ENCODE data around the gene DDX54.
"Not testable (repeated sequence)": the region's sequence is repeated elsewhere in the genome, so short reads cannot be mapped to it uniquely, and the experiment has no call there.

Gene DDX54

DNA sequence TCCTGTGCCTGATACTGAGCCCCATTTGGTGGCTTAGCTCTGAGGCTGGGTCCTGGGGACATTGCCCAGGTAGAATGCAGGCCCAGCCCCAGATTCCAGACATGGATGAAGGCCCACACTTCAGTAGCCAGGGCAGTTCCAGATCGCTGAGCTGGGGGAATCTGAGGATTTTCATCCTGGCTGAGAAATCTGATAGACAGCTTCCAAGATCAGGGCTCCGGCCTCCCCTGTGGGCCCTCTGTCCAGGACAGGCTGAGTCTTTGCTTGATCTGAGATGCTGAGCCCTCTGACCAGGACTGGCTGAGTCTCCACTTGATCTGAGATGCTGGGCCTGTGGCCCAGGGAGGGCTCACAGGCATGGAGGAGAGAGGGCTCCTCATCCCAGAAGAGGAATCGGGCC, 46.5 kb downstream of the DDX54 start:
- no peak for DNase-seq

DNA sequence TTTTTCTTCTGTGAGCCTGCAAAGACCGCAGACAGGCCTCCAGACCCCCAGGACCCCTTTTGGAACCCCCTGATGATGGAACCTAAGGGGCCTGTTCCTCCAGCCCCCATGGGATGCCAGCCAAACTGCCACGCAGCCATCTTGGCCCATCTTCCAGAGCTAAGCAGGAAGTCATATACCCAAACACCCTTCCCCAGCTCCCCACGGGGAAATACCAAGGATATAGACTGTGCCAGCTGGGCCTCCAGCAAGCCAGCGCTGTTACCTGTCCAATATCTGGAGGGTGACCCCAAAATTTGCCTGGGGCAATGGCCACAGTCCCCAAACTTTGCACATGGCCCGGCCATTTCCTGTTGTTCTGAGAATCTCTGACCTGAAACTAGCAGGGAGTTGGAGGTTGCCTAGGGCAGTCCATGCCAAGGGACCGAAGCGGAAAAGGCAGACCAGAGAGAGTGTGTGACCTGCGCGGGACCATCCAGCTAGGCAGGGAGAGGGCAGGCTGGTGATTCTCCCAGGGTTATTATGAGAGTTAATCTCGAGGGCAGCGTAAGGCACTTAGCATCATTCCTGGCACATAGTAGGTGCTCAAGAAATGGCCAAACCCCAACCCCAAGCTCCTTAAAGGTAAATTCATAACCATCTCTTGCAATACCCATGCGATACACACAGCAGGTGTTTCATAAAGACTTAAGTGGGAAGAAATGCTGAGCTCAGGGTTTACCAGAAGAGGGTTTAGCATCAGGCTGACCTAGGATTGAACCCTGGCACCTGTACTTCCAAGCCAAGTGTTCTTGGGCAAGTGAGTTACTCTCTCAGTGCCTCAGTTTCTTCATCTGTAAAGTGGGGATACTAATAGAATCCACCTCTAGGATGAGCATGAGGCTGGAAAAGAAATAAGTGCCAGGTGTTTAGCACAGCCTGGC, 47.2 kb downstream of the DDX54 start:
- DNase-seq, result no peak

DNA sequence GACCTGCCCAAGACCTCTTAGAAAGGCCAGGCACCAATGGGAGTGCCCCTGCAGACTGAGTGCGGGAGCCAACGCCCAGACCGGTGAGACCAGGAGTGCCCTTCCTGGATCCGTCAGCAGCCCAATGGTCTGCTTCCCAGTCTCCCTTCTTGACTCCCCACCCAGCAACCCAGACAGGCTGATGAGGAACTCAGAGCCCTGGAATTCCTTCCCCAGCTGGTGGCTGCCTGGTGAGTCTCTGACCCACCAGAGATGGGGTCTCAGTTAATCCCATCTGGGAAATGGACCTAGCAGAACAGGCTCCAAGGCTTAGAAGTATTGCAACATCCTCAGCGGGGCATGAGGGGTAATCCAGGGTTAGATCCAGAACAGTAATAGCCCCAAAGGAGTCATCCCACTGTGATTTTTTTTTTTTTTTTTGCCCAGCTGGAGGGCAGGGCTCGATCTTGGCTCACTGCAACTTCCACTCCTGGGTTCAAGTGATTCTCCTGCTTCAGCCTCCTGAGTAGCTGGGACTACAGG, 48.2 kb downstream of the DDX54 start:
- DNase-seq, result no peak

DNA sequence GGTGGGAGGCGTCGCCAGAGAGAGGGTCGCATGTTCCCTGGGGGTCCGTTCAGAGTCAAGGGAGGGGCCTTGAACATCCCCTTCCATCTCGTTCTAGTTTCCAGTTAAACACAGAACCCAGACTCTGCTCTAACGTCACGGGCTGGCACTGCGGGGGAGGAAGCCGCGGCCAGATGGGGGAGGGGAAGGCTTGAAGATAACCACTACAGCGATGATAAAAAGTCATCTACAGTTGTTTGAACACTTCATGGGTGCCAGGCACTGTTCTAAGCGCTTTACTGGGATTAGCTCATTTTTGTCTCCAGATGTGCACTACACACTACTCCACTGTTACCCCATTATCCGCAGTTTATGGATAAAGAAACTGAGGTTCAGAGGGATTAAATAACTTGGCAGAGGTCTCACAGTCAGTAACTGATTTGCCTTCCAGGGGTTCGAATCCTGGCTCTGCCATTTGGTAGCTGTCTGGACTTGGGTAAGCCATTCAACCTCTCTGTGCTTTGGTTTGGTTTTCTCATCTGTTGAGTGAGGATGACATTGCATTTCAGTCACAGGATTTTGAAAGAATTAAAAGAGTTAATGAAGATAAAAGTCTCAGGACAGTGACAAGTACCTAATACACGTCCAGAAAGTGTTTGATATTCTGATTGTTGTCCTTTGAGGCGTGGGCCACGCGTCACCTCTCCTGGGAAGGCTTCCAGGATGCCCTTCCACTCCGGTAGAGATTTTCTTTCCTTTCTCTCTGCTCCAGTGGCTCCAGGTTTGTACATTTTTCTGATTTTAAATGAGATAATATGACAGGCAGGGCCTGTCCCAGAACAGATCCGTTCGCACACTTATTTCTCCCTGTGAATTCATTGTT, 48.9 kb downstream of the DDX54 start:
- DNase-seq, result peak; percentile 40

DNA sequence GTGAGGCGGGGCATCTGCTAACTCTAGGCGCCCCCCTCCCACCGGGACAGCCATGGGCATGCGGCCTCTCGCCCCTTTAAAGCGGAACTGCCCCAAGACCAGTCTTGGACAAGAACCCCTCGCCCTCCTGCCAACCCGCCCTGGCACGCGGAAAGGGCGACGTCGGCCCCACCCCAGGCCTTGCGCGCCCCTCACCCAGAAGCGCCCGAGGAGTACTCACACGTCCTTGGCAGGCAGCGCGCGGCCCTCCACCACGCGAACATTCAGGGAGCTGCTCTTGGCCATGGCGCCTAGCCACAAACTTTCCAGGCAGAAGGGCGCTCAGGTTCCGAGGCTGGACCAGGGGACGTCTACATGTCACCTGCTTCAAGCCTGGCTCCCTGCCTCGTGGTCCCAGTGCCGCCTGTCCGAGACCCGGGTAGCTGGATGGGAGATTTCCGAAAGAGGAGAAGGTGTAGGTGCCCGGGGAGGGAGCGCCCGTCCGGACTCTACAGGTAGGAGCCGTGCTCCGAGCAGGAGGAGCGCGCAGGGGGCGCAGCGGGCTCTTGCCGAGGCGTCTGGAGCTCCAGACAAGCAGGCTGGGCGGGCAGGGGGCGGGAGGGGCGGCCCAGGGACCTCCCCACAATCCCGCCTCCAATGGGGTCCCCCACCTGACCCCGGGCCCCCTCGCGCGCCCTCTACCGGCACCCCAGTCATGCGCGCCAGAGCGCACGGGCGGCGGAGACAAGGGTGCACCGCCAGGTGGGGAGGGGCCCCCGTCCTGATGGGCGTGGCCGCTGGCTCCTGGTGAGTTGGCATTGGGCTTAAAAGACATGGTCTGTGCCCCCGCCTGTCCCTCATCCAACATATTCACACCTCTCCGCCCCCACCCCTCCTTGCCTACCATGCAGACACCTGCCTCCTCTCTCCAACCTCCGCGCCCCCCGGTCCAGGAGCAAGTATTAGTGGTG, 49.8 kb downstream of the DDX54 start, which contains the start of gene RASAL1:
Gene RASAL1, minus strand, starts transcription at position 584 of the 950 bp plus-strand sequence. Its CDS starts 299 bp downstream, at position 285.
- peak; percentile 32 for DNase-seq

DNA sequence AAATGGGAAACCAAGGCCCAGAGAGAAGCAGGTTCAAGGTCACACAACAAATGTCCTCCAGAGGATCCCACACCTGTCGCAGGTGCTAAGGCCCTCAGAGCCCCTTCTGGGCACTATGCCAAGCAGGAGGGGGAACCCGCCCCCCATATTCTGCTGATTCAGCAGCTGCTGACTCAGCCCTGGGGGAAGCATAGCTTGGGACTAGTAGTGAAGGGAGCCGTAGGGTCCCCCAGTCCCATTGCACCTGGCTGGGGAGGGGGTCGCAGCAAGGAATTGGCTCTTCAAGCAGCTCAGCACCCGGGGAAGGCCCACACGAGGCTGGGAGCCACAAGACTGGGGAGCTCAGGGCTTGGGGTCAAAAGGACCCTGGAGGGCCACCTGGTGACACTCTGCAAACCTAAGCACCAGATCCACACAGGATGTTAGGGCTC, 50.7 kb downstream of the DDX54 start:
- DNase-seq, result no peak

DNA sequence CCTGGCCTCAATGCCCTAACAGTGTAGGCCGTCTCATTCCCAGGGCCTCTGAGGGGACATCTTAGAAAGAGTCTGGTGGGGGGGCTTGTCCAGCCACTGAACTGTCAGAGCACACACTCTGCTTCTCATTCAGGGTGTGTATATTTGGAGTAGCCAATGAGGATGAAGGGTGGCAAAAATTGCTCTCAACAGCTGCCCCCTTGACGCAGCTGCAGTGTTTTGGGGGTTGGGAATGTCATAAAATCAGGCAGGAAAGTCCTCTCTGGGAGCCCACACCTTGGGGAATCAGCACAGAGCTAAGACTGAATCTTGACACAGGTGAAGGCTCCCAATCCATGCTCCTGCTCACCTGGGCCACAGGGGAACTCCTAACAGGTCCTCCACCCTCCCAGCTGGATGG, 51.2 kb downstream of the DDX54 start:
- DNase-seq, result no peak

DNA sequence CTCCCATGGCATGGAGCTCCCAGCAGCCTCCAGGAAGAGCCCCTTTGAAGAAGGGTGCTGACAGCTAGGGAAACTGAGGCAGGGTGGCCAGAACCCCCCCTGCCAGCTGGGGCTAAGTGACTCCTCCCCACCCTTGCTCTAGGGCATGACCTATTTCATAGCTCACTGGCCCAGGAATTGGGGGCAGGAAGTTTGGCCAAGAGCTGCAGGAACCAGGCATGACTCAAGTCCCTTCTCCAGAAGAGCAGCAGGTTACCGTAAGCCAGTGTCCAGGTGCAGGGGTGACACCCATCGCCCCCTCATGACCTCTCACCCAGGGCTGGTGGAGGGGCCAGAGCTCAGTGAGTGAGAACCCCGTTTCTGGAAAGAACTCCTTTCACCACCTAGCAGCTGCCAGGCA, 51.6 kb downstream of the DDX54 start:
- DNase-seq, result no peak

DNA sequence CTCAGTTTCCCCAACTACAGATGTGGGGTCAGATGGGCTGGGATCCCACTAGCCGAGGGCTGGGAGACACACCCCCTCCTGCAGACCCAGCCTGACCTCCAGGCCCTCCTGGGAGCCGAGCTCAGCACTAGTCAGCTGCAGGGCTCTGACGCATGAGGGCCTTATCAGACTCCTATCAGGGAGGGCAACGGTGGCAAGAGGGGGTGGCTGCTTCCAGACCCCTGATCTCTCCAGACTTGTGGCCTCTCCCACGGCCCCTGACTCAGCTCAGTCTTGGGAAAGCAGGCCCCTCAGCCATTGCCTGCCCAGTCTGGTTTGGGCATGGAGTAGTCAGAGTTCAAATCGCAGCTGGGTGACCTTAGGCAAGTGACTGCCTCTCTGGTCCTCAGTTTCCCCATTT, 52.2 kb downstream of the DDX54 start:
- no peak for DNase-seq

DNA sequence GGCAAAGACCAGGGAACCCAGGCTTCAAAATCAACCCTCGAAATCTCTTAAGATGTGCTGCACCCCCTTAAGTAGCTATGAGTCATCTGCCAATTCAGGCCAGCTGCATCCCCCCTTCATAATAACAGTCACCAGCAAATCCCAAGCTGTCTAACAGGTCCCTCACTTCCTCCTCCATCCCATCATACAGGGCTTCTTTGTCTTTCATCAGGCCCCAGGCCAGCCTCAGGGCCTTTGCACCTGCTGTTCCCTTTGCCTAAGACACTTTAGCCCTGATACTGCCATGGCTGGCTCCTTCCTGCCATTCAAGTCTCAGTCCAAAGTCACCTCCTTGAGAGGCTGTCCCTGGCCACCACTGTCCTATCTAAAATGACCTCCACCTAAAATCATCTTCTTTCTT, 53.7 kb downstream of the DDX54 start:
- no peak for DNase-seq

DNA sequence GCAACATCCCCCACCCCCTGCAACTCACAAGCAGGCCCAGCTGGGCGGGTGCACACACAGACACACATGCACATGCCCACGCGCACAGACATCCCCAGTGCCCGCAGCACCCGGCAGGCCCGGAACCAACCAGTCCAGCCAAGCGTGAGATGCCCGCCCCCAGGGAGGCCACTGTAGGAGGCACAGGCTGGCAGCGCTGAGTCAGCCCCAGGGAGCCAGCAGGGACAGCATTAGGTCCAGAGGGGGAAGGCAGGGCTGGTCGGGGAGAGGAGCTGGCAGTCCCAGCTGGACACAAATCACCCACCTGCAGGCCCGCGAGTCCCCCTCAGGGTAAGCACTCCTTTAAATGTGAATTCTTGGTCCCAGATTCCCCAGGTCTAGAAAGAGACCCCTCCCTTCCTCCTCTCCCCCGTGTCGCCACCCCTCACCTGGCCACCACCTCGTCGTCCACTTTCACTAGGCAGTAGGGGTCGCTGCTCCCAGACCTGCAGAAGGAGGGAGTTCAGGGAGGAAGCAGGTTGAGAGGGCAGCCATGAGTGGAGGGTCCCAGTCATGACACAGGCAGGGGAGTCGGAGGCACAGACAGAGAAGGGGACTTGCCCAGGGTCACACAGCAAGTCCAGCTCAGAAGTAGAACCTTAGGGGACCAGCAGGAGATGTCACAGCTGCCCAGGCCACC, 54.7 kb downstream of the DDX54 start:
- no peak for DNase-seq

DNA sequence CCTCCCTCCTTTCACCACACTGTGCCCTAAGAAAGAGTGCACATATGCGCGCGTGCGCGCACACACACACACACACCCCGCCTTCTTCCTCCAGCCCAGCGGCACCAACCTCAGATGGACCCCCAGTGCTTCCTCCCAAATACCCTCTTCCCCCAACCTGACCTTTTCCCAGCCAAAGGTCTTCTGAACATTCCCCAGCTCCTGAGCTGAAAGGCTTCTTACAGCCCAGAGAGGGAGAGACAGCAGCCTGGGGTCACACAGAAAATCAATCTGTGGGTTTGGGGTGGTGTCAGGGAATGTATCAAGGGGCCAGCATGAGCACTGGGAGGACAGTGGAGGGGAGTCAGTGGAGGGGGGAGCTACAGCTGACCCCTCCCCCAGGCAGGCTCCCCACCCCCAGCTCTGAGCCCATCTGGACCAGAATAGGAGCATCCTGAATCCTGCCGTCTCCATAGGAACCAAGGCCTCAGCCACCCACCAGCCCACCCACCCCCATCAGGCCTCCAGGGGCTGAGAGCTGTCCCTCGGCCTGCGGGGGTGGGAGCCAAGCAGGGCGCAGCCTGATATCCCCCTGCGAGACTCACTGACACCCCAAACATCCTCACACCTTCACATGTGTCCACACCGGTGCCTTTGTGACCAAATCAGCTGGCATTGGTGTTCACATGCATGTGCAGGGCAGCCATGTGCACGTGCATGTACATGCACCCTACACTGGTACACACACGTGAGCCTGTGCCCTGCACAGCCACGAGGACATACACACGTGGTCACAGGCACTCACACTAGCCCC, 55.4 kb downstream of the DDX54 start:
- no peak for DNase-seq

DNA sequence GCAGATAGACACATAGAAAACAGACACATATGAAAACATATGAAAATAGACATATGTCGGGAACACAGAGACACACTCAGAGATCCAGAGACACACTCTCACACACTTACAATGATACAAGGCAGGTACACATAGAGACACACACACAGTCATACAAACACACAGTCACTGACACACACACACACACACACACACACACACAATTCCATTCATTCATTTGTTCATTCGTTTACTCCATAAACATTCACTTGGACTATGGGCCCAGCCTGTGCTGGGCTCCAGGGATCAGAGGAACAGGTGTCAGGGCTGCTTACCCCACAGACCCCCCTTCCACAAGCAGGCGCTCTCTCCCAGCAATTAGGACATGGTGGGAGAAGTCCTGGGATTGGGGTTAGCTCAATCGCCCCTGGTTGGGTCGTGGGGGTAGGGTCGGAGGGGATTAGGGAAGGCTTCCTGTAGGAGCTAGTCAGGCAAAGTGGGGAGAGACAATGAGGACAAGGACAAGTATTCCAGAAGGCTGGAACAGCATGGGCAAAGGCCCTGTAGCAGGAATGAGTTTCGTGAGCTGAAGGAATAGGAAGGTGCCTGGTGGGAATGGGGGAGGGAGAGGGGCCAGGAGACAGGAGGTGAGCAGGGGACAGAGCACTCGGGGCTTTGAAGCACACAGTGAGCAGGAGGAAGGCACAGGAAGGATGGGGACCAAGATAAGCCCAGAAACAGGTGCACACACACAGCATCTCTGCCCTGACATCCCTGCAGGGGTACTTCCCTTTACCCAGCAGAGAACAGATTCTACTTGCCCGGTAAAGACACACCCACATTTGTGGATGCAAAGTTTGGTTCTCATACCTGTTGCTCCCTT, 56.2 kb downstream of the DDX54 start:
- no peak for DNase-seq

DNA sequence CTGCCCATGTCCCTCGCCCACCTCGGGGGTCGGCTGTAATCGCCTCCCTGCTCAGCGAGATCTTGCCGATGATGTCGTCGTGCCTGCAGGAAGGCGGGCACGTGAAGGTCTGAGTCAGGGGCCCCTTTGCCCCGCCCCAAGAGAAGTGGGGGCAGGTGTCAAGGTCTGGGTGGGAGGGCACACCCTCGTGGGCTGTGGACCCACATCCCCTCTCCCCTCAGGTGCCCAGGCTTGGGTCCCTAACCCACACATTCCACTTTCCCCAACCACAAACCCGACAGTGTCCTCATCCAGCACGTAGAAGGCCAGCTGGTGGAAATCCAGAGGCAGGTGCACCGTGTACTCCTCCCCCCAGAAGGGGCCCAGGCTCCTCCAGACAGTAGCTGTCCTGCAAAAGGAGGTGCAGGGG, 57.5 kb downstream of the DDX54 start:
- DNase-seq, result no peak

DNA sequence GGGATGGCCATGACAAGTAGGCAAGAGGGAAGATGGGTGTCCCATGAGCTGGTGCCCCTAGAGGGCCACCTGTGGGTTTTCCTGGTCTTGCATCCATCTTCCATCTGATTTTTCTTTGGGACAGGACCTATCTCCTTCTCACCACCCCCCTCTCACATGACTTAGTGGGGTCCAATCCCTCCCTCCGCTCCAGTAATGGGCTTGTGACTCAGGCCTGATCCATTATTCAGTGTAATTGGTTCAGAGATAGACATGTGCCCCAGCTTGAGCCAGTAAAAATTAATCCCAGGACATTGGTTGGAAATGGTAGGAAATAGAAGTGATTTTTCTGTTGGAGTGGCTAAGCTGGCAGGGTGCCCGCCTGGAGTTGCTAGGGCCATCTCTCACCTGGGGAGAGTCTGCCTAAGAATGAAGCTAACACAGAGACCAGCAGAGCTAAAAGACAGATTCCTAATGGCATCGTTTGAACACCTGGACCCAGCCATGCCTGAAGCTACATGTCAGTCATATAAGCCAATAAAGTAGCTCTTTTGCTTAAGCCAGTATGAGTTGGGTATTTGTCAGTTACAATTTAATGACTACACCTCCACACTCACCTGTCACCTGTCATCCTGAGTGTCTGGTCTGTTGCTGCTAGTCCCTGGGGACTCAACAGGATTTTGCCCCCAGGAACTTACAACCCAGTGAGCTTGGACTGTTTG, 64.5 kb downstream of the DDX54 start:
- no peak for DNase-seq

DNA sequence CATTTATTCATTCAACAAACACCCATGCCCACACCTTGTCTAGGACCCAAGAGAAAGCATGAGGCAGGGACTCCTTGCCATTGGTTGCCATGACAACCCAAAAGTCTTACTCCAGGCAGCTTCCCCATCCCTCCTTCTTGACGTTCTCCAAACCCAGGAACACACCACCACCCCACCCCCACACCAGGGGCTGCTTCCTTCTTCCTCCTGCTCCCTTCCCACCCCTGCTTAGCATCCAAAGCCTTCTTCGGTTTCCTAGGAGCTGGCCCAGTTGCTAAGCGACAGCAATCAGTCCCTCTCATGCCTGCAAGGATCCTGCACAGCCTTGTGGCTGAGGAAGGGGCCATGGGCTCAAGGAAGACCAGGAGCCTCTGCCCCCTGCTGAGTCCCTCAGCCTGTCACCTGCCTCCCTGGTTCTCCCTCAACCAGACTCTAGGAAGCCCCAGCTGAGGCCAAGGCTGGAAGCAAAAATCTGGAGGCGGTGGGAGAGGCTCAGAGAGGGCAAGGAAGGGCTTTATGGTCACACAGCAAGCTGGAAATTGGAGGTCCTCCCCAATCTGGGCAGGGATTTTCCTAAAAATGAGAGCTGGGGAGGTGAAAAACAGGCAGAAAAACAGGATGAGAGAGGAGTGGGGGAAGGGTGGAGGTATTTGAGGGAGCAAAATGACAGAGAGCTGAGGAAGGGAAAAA, 65.2 kb downstream of the DDX54 start:
- DNase-seq, result no peak

DNA sequence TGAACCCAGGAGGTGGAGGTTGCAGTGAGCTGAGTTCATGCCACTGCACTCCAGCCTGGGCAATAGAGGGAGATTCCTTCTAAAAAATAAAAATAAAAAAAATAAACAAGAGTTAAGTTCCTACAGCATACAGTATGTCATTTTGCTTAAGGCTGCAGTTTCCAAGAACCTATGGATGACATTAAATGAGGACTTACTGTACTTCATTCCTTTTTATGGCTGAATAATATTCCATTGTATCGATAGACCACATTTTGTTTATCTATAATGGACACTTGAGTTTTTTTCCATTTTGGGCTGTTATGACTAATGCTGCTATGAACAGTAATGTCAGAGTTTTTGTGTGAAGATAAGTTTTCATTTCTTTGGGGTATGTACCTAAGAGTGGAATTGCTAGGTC, 67.1 kb downstream of the DDX54 start:
- no peak for DNase-seq

DNA sequence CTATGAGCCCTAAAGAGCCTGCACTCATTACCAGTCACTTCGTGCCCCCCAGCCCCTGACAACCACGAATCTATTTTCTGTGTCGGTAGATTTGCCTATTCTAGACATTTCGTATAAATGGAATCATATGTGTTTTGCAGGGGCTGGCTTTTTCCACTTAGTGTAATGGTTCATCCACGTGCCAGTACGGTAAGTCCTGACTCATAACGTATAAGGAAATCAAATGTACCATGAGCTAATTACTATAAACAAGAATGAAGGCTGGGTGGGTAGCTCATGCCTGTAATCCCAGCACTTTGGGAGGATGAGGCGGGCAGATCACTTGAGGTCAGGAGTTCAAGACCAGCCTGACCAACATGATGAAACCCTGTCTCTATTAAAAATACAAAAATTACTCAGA, 67.6 kb downstream of the DDX54 start:
- not testable (repeated sequence) for DNase-seq

DNA sequence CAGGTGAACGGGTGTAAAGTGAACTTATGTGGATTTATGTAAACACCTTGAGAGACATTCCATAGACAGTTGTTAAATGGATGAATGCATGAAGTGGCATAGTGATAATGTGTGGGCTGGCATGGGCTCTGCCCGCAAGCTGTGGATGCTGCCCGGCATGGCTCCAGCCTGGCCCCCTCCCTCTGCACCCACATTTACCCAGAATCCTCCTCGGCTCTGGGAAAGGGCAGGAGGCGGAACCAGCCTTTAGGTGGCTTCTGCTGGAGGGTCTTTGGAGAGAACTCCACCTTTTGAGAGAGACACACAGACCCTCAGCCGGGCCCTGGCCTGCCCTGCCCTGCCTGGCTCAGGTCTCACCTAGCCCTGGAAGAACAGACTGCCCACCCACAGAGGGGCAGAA, 68.4 kb downstream of the DDX54 start:
- no peak for DNase-seq

Data from hematopoietic multipotent progenitor cell treated with erythropoietin and hydrocortisone succinate and interleukin-3 and kit ligand, for 8 days (in vitro differentiated cells).